NCI-H2107 (cell line): Measurements from ENCODE around the gene MAP3K21.

ENCODE experiments used
- DNase-seq: peaks from one replicate; lab custom pipeline; 2025; lab: John Stamatoyannopoulos, UW

The MAP3K21 gene

GRCh38 chr1:233389893-233390292, 62.4 kb downstream of the MAP3K21 start:
- no peak for DNase-seq

DNA sequence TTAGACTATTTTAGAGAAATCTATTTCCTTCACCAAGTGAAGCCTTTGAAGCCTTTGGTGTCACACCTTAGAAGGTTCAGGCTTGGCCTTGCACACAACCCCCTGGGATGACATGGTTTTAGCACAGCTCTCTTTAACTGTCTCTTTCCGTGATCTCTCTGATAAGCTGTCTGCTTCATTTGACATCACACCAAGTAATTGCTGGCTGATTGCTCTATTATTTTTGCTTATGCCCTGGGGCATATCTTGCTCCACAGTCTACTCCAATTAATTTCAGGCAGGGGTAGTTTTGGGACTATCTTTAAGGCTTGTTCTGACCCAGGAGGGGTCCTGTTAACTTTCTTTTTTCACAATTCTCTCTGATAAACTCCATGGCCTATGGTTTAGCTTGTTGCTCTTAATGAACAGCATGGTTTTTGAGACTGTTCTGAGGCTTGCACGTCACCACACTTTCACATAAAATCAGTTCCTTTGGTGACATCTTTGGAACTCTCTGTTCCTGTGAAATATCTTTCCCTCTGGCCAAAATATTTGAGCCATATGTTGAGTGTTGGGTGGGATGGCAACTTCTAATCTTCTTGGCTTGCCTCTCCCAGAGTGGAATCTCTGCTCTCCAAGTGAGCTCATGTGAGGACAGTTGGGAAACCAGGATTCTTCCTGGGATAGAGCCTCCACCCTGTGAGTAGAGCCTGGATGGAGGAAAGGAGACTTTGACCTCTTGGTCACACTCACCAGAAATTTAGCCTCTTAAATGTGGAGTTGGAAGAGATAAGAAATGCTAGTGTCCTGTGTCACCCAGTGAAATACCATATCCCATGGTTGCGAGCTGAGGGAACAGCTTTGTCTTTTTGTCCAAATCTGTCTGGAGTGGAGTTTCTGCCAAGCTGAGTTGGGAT, 63.6 kb downstream of the MAP3K21 start:
- no peak for DNase-seq

GRCh38 chr1:233393084-233393840, 65.7 kb downstream of the MAP3K21 start:
- no peak for DNase-seq

GRCh38 chr1:233393926-233394680, 66.6 kb downstream of the MAP3K21 start:
- no peak for DNase-seq

GRCh38 chr1:233394860-233395717, 67.6 kb downstream of the MAP3K21 start:
- peak; percentile 71 for DNase-seq

- no peak for DNase-seq
Measured at GRCh38 chr1:233395863-233396646, 68.5 kb downstream of the MAP3K21 start.

DNA sequence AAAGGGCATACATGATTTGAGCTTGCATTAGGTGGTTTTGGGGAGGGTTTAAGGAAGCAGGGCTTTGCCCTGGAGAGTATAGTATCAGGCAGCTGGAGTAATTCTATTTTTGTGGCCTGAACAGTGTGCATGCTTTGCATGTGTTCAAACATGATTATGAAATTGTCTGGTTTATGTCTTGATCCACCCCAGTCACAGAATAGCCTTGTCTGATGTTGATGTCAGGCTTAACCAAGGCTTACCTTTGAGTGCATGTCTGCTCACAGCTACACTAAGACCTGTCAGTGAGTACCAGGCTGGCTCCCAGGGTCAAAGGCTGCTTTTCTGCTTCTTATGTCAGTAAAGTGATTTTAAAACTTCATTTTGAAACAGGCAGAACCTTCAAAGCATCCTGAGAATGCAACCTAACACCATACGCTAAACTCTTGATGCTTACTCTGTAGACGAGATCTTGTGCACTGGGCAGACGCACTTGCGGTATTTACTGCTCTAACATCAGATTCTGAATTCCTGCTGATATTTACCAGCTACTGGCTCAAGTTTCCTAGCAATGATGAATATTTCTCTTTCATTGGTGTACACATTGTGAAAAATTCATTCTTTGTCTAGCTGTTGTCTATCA, 78.9 kb downstream of the MAP3K21 start:
- peak; percentile 7 for DNase-seq

GRCh38 chr1:233406994-233407631, 79.6 kb downstream of the MAP3K21 start:
- no peak for DNase-seq

GRCh38 chr1:233409540-233409939, 82.0 kb downstream of the MAP3K21 start:
- DNase-seq: no peak

GRCh38 chr1:233410906-233411305, 83.4 kb downstream of the MAP3K21 start:
- DNase-seq: no peak

- DNase-seq: no peak
Measured at GRCh38 chr1:233412812-233413211, 85.3 kb downstream of the MAP3K21 start.

- no peak for DNase-seq
Measured at GRCh38 chr1:233421293-233421692, 93.8 kb downstream of the MAP3K21 start.

- DNase-seq: no peak
Measured at GRCh38 chr1:233424779-233425178, 97.3 kb downstream of the MAP3K21 start.

- DNase-seq: no peak
Measured at GRCh38 chr1:233427907-233428306, 100.4 kb downstream of the MAP3K21 start.

DNA sequence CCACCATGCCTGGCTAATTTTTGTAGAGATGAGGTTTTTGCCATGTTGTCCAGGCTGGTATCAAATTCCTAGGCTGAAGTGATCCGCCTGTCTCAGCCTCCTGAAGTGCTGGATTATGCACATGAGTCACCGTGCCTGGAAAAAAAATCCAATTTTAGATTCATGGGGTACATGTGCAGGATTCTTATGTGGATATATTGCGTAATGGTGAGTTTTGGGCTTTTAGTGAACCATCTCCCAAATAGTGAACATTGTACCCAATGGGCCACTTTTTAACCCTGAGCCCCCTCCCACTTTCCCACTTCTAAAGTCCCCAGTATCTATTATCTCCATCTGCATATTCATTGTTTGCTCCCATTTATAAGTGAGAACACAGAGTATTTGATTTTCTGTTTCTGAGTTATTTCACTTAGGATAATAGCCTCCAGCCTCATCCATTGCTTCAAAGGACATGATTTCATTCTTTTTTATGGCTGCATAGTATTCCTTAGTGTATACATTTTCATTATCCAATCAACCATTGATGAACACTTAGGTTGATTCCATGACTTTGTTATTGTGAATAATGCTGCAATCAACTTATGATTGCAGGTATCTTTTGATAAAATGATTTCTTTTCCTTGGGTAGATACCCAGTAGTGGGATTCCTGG, 104.4 kb downstream of the MAP3K21 start:
- DNase-seq: no peak

GRCh38 chr1:233432916-233433315, 105.4 kb downstream of the MAP3K21 start:
- no peak for DNase-seq

DNA sequence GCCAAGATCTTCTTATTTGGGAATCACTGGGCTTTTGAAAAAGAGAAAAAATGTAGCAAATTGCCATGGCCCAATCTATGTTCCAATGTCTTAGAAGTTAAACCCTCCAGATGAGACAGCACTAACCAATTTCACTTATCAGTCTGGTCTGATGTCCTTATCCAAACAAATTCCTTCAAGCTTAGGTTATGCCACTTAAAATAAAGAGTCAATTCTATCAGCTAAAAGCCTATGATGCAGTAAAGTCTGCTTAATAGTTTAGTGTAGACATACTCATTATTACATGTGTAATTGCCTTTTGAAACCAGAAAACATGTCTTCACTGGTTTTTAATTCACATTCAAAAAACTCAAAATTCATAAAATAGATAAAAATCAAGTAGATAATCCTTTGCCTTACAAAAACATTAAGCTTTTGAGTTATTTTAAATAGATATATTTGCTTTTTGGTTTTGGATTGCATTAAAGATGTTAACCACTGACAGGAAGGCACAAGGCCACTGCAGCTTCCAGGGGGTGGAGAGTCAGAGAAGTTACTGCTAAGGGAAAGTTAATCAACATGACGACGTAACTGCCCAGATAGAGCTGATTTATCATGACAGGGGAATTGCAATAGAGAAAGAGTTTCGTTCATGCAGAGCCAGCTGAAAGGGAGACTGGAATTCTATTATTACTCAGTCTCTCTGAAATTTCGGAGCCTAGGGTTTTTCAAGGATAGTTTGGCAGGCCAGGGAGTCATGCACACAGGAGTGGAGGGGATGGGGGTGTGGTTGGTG, 106.1 kb downstream of the MAP3K21 start:
- no peak for DNase-seq
